HG02763 (cell line): ENCODE measurements around the gene RBM18.

Experiments used
- ATAC-seq: cut with Tn5 transposase; IDR thresholded peaks from one replicate; pipeline ENCODE4 v1.9.1; 2021; ENCODE audit warnings: mild to moderate bottlenecking, moderate library complexity; ENCODE audit not compliant: unreplicated experiment

RBM18 gene

GRCh38 chr9:122223435-122223834 lies 41.2 kb downstream of the RBM18 start:
- no peak for ATAC-seq

DNA sequence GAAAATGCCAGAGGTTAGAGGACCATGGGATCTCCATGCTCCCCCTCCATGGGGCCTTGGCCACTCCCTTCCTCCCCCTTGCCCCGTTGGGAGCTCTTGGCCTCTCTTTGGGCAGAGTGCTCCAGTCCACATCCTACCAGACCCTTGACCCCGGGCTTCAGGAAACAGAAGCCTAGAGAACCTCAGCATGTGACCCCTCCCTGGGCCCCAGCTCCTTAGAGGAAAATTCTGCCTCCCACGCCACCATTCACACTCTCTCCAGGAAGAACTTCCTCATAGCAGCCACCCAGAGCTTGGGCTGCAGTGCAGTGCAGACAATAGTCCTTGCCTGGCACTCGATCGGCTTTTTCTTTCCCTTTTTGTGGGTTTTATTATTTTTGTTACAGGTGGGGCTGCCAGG lies 41.8 kb downstream of the RBM18 start:
- no peak for ATAC-seq

DNA sequence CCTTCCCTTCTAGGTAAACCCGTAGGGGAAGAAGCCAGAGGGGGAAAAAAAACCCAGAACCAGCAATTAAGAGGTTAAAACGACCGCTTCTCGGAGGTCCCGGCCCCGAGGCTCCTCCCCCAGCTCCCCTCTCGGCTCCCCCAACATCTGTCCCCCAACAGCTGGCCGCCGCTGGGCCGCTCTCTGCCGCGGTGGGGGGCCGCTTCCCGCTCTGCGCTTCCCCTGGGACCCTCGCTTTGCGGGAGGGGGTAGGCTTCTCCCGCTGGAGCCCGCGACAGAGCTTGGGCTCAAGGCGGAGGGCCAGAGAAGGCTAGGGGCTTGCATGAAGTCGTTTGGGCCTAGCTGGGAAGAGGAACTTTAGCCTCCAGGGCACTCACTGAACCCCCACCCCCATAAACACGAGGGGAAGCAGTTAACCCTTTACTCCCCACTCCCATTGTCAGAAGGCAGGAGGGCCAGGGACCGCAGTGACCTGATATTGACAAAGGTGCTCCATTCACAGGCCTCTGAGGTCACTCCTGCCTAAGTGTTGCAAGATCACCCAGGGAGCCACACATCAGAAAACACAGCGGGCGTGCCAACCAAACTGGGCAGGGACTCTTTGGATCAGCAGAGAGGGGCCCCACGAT lies 43.3 kb downstream of the RBM18 start:
- ATAC-seq = no peak

- ATAC-seq = no peak
Measured at GRCh38 chr9:122220673-122221182, 43.9 kb downstream of the RBM18 start.

- ATAC-seq = no peak
Measured at GRCh38 chr9:122219856-122220672, 44.6 kb downstream of the RBM18 start.

DNA sequence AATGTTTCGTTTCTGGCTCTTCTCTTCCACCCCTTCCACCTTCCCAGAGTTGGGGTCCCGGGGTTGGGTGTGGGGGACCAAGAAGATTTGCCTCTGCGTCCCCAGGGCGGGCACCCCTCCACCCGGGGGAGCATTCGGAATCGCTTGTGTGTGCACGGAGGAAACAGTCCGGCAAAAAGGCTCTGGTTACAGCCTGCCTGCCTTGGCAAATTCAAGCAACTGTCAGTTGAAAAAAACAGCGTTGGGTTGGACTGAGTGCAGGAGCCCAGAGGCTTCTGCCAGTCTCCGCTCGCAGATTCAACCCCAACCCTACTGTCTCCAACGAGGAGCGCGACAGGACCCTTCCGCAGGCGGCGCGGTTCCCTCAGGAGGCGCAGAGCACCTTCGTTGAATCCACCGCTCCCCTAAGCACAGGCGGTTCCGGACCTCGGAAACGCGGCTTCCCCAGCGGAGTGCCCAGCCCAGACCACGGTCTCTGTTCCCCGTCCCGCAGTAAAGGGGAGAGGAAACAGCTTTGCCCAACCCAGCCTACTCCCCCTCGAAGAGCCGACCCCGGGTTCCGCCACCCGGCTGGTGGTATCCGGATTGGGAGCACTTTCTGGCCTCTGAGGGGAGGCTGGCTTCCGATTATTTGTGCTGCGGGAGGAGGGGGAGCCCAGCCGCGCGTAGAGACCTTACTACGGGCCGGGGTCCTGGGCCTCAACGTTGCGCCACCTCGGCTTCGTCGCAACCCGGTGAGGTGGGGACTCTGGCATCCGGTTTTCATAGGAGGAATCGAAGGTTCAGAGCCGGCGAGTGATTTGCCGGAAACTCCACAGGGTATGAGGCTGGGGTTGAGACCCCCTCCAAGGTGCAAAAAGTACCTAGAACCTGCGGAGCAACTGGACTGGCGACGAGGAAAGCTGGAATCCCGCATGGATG lies 45.4 kb downstream of the RBM18 start:
- no peak for ATAC-seq

- ATAC-seq = no peak
Measured at GRCh38 chr9:122218071-122218934, 46.3 kb downstream of the RBM18 start.

- ATAC-seq = no peak
Measured at GRCh38 chr9:122217640-122218039, 47.0 kb downstream of the RBM18 start.

DNA sequence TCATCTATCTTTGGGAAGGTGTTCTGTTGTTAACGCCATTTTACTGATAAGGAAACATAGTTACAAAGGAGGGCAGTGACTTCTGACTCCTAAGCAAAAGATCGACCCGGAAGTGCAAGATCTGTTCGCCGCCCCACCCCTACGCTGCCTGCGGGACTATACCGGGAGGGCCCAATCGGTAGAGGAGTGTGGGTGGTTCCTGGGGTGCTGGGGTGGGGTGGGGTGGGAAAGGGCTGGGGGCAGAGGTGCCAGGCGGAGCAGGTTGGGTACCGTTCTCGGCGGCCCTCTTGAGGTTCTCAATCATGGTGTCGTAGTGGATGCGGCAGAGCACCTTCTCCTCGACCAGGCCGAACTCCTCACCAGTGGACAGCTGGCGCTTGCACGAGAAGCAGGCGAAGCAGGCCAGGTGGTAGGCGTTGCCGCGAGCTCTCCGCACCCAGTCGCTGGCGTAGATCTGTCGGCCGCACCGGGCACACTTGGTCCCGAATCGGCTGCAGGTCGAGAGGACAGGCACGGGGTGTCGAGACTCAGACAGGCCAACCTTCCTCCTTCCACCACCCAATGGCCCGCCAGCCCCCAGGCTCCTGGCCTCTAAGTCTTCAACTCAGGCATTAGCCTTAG lies 47.7 kb downstream of the RBM18 start:
- ATAC-seq = no peak

DNA sequence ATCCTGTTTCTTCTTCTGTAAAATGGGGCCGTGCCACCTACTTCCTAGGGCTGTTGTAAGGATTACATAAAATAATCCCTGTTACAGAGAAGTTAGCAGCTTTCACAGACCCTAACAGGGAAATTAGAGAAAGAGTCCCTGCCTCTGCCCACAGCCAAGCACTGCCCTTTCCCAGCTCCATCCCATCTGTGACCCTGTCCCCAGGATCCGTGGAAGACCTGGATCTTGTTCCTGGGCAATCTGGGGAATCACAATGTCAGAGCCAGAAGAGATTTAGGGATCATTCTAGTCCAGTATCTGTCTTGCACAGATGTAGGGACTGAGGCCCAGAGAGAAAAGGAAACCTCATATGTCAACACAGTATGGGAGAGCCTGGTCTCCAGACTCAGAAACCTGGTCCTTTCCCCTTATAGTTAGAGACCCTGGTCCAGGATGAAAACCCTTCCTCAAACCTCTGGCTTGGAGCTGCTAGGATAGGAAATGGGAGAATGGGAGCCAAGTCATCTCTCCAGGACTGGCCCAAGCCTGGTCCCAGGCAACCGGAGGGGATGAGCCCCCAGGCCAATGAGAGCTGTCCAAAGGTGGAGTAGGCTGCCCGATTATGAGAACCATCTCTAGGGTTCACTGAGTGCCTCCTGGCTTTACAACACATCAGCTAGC lies 48.4 kb downstream of the RBM18 start:
- no peak for ATAC-seq

DNA sequence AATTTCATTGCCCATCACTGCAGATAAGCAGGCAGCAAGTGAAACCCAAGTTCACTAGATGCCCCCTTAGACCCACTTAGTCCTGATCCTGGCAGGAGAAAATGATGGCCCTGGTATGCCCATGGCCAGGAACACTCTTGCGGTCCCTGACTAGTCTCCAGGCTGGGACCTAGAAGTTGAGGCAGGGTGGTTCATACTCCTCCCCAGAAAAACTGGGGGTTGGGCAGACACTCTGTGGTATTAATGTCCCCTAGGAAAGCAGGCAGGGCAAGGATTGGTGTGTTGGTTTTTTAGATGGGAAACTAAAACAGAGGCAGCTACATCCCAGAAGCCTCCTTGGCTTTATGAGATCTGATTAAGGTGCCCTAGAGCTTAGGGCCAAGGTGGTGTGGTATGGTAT lies 49.0 kb downstream of the RBM18 start:
- no peak for ATAC-seq

DNA sequence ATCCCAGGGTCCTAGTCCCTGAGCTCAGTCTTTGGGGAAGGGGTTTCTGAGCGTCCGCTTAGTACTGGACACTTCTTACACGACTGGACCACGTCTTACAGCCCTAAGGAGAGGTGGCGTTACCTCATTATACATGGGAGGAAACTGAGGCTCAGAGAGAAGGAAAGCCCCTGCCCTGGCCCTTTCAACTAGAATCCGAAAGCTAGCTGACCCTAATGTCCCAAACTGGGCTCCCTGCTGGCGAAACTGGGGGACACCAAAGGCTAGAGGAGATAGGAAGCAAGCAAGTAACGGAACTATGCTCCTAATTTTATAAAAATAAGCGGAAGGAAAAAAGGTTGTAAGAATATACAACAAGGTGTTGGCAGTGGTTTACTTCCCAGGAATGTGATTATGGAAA lies 50.1 kb downstream of the RBM18 start:
- ATAC-seq = no peak

DNA sequence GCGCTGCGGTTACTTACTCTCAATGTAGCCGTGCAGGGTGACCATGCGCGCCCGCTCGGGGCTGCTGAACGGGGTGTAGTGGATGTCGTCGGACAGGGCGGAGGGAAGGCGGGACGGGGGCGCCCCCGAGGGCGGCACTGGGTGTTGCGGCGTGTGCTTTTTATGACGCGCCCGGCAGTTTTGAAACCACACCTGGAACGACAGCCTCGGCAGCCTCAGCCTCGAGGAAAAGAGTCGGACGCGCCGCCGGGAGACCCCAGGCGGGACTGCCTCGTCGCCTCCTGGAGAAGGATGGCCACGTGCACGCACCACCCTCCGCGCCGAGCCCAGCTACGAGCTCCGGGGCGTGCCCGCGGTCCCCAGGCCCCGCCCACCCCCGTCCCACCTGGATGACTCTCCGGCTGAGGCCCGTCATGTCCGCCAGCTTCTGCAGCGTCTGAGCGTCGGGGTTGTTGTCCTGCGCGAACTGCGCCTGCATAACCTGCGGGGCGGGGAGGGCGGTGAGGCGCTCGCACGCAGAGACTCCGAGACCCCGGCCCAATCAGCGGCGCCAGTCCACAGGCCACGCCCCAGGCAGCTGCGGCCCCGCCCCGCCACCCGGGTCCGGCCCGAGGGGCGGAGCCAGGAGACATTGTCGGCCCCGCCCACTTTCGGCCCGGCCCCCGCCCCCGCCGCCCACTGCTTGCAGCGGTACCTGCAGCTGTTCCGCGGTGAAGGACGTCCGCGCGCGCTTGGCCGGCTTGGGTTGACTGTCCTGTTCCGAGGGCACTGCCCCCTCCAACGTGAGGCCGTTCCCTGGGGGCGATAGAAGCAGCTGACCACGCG lies 50.8 kb downstream of the RBM18 start:
- ATAC-seq = peak; percentile 42

DNA sequence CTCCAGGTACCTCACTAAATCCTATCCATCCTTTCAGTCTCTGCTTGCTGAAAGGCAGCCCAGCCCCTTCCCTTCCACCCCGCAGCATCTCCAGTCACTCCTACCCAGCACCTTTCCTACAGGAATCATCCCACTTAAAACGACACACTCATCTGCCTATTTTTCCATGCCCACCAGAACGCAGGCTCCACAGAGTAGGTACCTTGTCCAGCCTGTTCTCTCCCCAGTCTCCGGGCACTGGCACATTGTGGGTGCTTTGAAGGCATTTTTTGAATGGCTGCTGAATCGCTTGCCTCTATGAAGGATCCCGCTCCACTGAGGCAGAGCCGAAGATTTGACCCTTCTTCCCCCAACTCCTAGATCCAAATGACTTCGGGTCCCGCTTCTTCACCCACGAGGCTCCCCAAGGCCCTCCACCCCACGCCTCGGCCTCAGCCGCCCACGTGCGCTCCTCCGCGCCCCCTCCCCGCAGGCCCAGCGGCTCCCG lies 51.5 kb downstream of the RBM18 start:
- ATAC-seq = no peak

DNA sequence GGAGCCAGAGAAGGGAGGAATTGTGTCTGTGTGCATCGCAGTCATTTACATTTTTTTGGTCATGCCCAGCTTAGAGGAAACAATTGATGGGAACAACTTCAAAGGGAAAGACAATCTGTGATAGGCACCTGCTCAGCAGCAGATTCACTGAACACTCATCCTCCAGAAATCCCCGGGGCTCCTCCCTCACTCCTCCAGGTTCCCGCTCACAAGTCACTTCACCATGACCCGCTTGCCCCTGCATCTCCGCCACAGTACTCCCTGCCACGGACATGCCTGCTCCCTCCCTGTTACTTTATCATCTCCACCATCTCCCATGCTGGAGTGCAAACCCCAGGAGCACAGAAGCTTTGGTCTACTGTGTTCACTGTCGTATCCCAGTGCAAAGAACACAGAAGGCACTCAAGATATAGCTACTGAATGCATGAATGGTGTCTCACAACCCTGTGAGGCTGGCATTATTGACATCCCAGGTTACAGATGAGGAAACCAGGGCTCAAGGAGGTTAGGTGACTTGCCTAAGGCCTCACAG lies 52.1 kb downstream of the RBM18 start:
- ATAC-seq = no peak

GRCh38 chr9:122209451-122209850 lies 55.2 kb downstream of the RBM18 start:
- ATAC-seq = no peak

DNA sequence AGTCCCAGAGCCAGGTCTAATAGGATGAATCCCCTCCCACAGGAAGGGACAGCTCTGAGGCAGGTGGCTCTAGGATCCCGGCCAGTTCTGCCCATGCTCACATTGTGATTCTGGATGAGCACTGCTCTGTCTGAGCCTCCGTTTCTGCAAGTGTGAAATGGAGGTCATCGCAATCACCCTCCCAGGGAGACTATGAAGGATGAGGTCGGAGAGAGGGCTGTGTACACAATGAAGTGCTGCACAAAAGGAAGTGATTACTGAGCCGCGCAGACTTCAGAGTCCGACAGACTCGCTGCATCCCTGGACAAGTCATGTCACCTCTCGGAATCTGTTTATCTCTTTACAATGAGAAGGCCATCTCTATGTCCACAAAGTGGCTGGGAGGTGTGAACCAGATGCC lies 57.5 kb downstream of the RBM18 start:
- no peak for ATAC-seq
